Astrocyte (in vitro differentiated cells and primary cell): ENCODE results near the gene NT5C.

Experiments
- EZH2 ChIP-seq: IDR thresholded peaks from 2 replicates; pipeline ENCODE4 v1.6.1; 2012; ENCODE audit warnings: mild to moderate bottlenecking, low read length, inconsistent platforms; ENCODE audit not compliant: insufficient read depth
- TF ChIP-seq, protein P1 (sequence below): IDR thresholded peaks from 2 replicates; pipeline ENCODE4 v1.5.1; 2011; ENCODE audit warnings: low read depth, mild to moderate bottlenecking, inconsistent platforms, low read length, moderate library complexity; ENCODE audit not compliant: insufficient read depth

DNA sequence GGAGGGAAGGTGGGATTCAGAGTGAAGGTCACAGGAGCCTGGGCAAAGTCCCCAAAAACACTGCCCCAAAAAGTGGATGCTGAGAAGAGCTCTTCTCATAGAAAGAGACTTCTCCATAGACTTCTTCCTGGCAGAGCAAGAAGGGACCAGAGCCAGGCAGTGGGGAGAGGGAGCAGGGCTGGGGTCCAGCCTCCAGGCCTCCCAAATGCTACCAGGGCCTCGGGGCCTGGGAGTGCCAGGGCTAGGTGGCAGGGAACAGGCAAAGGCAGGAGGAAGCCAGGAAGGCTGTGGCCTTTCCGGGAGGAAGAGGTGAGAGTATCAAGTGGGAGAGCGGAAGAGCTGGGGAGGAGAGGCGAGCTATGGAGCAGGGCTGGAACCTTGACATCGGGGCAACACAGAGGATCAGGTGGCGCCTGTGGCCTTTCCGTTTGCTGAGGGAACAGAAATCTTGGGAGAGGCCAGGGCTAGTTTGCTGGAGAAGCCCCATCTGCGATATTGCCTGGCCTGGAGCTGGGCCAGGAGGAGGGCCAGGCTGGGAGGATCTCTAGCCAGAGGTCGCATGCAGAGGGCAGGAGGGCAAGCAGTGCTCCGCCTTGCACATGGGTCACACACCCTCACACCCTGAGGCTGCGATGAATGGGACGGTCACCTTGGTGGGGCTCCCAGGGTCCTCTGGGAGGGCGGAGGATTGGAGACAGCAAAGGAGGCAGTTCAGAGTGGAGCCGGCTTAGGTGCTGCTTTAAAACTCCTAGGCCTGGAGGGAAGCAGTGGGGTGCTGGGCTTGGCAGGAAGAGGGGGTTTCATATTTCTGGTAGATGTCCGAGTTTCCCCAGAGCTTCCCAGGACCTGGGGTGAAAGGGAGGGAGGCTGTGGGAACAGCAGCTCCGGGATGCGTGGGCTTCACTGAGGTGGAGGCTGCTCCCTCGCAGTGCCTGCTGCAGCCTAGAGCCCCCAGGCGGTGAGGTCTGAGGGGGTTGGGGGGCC lies 40.4 kb downstream of the NT5C start:
- TF ChIP-seq, protein P1, sequence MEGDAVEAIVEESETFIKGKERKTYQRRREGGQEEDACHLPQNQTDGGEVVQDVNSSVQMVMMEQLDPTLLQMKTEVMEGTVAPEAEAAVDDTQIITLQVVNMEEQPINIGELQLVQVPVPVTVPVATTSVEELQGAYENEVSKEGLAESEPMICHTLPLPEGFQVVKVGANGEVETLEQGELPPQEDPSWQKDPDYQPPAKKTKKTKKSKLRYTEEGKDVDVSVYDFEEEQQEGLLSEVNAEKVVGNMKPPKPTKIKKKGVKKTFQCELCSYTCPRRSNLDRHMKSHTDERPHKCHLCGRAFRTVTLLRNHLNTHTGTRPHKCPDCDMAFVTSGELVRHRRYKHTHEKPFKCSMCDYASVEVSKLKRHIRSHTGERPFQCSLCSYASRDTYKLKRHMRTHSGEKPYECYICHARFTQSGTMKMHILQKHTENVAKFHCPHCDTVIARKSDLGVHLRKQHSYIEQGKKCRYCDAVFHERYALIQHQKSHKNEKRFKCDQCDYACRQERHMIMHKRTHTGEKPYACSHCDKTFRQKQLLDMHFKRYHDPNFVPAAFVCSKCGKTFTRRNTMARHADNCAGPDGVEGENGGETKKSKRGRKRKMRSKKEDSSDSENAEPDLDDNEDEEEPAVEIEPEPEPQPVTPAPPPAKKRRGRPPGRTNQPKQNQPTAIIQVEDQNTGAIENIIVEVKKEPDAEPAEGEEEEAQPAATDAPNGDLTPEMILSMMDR: no peak
- TF ChIP-seq EZH2: no peak
